Middle frontal gyrus (tissue), 1 donor: Measurements from ENCODE around the gene SLC9A3.

Experiments used
- DNase-seq: peaks from one replicate; pipeline ENCODE4 v3.0.0-alpha.2; 2015; ENCODE audit warnings: low spot score; ENCODE audit errors: extremely low spot score

Gene SLC9A3

GRCh38 chr5:446066-446882 is 78.0 kb downstream of the SLC9A3 start:
- DNase-seq = no peak

DNA sequence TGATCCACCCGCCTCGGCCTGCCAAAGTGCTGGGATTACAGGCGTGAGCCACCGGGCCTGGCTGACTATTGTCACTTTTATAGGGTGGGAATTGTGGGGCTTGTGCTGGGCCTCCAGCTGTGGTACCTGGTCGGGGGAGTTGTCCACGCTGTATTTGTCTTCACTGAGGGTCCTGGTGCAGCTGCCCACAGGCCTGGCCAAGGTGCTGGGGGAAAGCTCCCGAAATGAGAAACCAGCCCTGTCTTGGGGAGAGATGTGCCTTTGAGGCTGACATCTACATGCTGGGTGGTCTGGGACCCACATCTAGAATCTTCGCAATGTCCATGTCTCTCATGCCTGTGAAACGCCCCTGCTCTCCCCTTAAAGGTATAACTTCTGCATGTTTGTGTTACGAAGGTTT is 78.7 kb downstream of the SLC9A3 start:
- DNase-seq = no peak

- DNase-seq = no peak
These were observed 80.0 kb downstream of the SLC9A3 start for GRCh38 chr5:444226-444625.

- DNase-seq = no peak
These were observed 80.8 kb downstream of the SLC9A3 start for GRCh38 chr5:443239-444151.

DNA sequence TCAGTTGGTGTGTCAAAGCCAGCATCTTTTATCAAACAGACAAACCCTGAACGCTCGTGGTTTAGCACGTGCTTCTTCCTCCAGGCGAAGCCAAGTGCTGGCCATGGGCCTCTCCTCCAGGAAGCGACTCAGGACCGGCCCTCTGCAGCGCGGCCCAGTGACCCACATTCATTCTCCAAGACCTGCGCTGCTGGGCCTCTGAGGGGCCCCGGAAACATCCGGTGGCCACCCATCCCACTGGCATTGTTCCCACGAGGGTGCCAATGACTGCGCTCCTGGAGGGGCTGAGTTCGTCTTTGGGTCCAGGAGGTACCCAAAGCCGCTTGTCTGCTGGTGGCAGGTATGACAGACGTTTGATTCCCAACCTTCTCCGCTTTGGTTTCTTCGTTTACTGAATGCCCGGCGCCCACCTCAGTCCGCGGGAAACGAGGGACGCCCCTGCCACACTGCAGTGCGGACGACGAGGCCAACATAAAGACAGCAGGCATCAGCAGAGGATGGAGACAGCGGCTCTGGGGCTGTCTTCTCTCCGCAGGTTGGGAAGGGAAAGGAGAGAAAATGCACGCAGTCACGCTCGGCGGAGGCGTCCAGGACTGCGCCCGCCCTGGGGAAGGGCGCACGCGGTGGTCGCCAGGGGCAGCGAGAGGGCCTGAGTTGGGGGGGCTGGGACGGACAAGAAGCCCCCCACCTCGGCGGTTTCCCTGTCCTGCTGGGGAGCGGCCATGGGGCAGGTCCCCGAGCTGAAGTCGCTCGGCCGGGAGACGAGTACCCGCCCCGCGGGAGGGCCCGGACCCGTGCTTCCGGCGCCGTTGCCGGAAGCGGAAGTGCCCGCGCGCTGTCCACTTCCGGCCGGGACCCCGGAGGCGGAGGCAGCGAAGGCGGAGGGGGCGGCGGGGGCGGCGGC is 81.7 kb downstream of the SLC9A3 start, which contains the start of gene EXOC3:
Gene EXOC3 (plus strand): TSS at position 842 of the 904 bp plus-strand sequence. CDS start 3,030 bp downstream, outside the sequence.
- DNase-seq = no peak

GRCh38 chr5:441996-442334 is 82.3 kb downstream of the SLC9A3 start:
- DNase-seq = no peak

DNA sequence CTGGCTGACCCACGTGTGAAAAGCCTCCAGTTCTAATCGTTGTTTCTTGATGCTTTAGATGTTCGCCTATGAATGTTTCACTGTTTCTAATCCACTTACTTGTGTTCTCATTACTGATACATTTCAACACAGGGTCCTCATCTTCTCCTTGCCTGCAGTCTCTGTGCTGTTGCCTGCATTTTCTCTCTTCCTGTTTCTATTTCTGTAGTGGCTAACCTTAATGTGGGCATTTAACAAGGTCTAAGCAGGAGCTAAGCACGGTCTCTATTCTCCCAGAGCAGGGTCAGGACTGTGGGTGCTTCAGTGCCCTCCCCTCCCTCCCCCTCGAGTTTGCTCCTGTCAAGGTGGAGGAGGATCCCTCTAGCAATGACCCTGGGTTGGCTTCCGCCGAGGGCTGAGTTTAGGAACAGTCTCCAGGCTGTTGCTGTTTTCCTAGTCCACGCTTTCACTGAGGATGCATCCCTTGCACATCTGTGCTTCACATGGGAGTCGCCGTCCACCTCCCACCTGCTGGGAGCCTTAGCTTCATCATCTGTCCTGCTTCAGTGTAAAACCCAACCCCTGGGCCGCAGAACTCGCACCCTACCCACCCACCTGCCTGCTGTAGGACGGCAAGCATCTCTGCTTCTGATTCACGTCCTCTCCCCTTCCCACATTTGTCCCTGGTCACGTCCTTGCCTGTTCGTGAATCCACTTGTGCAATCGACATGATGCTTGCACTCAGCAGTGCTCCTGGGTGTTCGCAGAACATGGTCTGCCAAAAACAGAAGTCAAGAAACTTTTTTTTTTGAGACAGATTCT is 83.6 kb downstream of the SLC9A3 start:
- no peak for DNase-seq

GRCh38 chr5:439636-440035 is 84.6 kb downstream of the SLC9A3 start:
- no peak for DNase-seq

- no peak for DNase-seq
These were observed 85.1 kb downstream of the SLC9A3 start for GRCh38 chr5:439181-439580.

- DNase-seq = no peak
These were observed 85.7 kb downstream of the SLC9A3 start for GRCh38 chr5:438481-438981.

DNA sequence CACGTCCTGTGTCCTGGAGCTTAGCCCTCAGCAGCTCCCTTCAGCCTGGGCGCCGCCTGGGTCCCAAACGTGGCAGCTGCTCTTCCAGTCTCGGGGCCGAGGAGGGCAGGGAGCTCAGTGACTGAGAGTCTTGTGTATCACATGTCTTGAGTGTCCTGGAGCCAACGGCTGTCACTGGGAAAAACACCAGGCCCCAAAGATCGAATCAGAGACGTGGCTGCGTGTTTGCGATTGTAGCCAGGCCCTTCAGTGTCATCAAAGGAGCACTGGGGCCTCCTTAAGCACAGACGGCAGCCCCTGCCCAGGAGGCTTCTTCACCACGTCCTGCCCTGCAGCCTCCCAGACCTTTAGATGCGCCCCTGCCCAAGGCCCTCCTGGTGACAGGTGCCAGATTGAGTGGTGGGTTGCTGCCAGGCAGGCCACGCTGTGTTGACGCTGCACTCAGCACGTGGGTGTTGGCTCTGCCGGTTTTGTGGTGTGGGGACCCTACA is 86.9 kb downstream of the SLC9A3 start:
- no peak for DNase-seq

GRCh38 chr5:436641-436975 is 87.6 kb downstream of the SLC9A3 start:
- no peak for DNase-seq

DNA sequence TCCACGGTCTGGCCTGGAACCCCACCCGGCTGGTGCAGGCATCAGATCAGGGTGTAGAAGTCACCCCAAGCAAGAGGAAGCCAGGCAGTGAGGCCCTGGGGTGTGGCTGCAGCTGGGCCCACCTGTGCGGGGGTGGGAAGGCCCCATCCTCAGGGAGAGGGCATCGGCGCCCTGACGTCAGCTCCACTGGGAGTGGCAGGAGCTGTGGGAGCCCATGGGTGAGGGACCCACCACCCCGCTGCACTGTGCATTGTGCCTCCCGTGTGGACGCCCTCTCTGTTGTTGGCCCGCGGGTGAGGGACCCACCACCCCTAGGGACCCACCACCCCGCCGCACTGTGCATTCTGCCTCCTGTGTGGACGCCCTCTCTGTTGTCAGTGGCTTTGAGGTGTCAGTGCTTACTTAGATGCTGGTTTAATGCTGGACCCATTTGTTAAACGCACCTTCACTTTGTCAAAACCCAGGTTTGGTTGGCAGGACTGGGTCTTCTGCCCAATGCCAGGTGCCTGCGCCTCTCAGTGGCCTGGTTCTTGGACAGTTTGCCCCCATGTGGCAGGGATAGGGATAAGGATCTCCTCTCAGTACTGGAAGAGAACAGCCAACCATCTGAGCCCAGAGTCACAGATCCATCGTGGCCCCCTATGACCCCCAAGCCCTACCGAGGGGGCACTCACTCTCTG is 88.1 kb downstream of the SLC9A3 start:
- no peak for DNase-seq

DNA sequence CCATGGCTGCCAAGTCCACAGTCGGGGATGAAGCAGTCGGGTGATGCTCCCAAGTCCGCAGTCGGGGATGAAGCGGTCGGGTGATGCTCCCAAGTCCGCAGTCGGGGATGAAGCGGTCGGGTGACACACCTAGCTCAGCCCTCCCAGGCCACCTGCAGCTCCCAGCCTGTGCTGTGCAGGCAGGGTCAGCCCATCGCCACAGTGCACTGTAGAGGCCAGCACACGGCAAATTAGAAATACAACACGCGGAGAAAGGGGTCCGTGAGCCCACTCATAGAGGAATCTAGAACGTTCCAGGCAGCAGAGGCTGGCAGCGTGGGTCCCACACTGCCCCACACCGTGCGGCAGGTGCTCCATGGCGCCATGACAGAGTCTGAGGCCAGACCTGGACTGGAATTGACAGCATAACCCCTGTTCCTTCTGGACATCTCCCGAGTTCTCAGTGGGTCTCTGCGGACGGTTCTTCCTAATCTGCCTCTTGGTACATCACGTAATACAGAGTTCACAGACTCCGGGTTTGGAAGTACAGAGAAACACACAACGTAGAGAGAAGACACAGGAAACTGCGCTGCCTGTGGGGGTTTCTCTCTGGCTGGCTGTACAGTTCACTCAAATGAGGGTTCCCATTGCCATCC is 89.0 kb downstream of the SLC9A3 start:
- no peak for DNase-seq

GRCh38 chr5:434443-435146 is 89.7 kb downstream of the SLC9A3 start:
- no peak for DNase-seq

- no peak for DNase-seq
These were observed 90.4 kb downstream of the SLC9A3 start for GRCh38 chr5:433836-434235.

DNA sequence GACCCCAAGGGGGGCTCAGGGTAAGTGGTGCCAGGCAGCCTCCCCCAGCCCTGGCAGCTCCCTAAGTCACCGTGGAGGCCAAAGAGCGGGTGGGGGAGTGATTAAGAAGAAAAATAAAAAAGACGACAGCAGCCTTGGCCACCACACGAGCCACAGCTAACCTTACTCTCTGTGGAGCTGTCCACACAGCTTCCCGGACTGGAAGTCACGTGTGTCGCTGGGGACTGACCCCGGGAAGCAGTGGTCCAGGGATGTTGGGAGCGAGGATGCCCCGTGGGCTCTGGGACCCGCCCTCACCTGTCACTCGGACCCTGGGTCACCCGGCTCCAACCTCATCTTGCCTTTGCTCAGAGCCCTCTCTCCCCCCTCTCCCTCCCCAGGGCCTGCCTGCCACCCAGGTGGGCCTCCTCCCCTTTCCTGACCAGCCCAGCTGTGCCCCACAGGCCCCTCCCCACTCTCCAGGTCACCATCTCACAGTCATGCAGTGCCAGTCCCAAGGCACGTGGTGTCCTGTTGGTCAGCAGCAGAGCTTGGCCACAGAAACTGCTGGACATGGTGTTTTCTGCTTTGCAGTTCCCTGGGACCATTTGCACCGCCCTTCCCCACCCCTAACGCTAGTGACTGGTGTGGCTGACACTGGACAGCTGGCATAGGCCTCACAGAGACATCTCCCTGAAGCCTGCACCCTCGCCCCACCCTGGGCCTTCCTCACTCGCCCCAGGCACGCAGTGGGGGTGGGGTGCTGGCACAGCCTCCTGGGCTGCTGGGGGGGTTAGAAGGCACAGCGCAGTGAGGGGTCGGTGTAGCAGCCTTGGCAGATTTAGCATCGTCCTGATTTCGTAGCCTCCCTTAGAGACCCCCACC is 91.1 kb downstream of the SLC9A3 start:
- no peak for DNase-seq
